Panc1 (cell line): ENCODE data around the gene DIAPH3.

Experiments
- CTCF ChIP-seq: fragments of 450-650 bp; IDR thresholded peaks from 2 replicates; pipeline ENCODE4 v1.5.1; 2017; ENCODE audit warnings: mild to moderate bottlenecking
- POLR2AphosphoS5 ChIP-seq: IDR thresholded peaks from 2 replicates; pipeline ENCODE4 v1.6.1; 2012; ENCODE audit warnings: mild to moderate bottlenecking, low read depth, low read length, moderate library complexity
- SIN3A ChIP-seq: IDR thresholded peaks from 2 replicates; pipeline ENCODE4 v1.6.1; 2012; ENCODE audit warnings: low read depth, mild to moderate bottlenecking, low read length, moderate library complexity, borderline replicate concordance; ENCODE audit not compliant: insufficient read depth

- no peak for TF ChIP-seq SIN3A
- no peak for TF ChIP-seq POLR2AphosphoS5
- no peak for TF ChIP-seq CTCF
Measured at GRCh38 chr13:60211548-60211947, 47.8 kb upstream of the DIAPH3 start.
